Upper lobe of left lung (tissue), 6 donors: ENCODE measurements around the gene DPF1. TPM values are rescaled to one million over a fixed set of nuclear protein-coding genes. Genes with fewer than 3 reads are reported as not detected.
A peak's percentile ranks its signal among the peaks of the same experiment; 100 is the strongest.
"Not testable (repeated sequence)": the region's sequence is repeated elsewhere in the genome, so short reads cannot be mapped to it uniquely, and the experiment has no call there.

Experiments used
- ATAC-seq, 2 donors: fragments of 200-7000 bp; cut with Tn5 transposase; one replicate each; pipeline ENCODE4 v1.9.1; 2022; ENCODE audit warnings: mild to moderate bottlenecking in 2 of 2, moderate library complexity in 2 of 2; ENCODE audit not compliant: low FRiP score in 2 of 2
- DNase-seq, 2 donors: peaks; one replicate each; pipeline ENCODE4 v3.0.0-alpha.2; 2019 to 2020
- H3K27ac ChIP-seq, 4 donors: fragments of 200-600 bp; sonication (generic); one replicate each; pipeline ENCODE4 v1.5.1; 2016 to 2019
- H3K27me3 ChIP-seq, 4 donors: fragments of 200-600 bp; sonication (generic); one replicate each; pipeline ENCODE4 v1.5.1; 2017 to 2019
- H3K36me3 ChIP-seq, 4 donors: fragments of 200-600 bp; sonication (generic); one replicate each; pipeline ENCODE4 v1.5.1; 2016 to 2019
- H3K4me1 ChIP-seq, 4 donors: fragments of 200-600 bp; sonication (generic); one replicate each; pipeline ENCODE4 v1.5.1; 2018 to 2019
- H3K4me3 ChIP-seq, 4 donors: fragments of 200-600 bp; sonication (generic); one replicate each; pipeline ENCODE4 v1.5.1; 2017 to 2019; ENCODE audit warnings: mild to moderate bottlenecking in 2 of 4, moderate library complexity in 1 of 4
- H3K9me3 ChIP-seq, 4 donors: fragments of 200-600 bp; sonication (generic); one replicate each; pipeline ENCODE4 v1.5.1; 2018 to 2019
- EP300 ChIP-seq, 4 donors: sonication (generic); formaldehyde crosslinking; IDR thresholded peaks; one replicate each; pipeline ENCODE4 v1.5.1; 2017; ENCODE audit warnings: antibody characterized with exemption in 4 of 4, control low read depth in 2 of 4
- POLR2A ChIP-seq, 4 donors: fragments of 450-650 bp; IDR thresholded peaks; one replicate each; pipeline ENCODE4 v1.5.1; 2016 to 2017; ENCODE audit warnings: antibody characterized with exemption in 4 of 4, mild to moderate bottlenecking in 2 of 4
- POLR2AphosphoS5 ChIP-seq, 2 donors: sonication (generic); formaldehyde crosslinking; IDR thresholded peaks; one replicate each; pipeline ENCODE4 v1.5.1; 2017; ENCODE audit warnings: antibody characterized with exemption in 2 of 2
- WGBS, 2 donors: methylation state at CpG; one replicate each; pipeline ENCODE4 v1.1.5; 2017 to 2018; 5-methylcytosine and 5-hydroxymethylcytosine counted together
- total RNA-seq, 6 donors: library from RNA; depleted of rRNA in 4 of 6; stranded (reverse); fragments of >200 nt in 4 of 6; gene quantifications; one replicate each; pipeline versions ENCODE4 v1.1.0 to v1.2.1, GENCODE V29; 2016 to 2021
- TF ChIP-seq, protein P1 (sequence below), 6 experiments: fragments of 450-650 bp in 4 of 6; fragments of 200-600 bp in 2 of 6; sonication (generic) in 2 of 6; IDR thresholded peaks; one replicate each; pipeline ENCODE4 v1.5.1; 2016 to 2019; ENCODE audit warnings: antibody characterized with exemption in 6 of 6
- donor health status: DM: no; HTN: no; CAD: no; lungs with moderate emphysema.
- donor health status: DM: no; HTN: yes; CAD: no; lungs with severe emphysema.

DPF1 gene
- total RNA-seq, 6 donors from 2014 or later: 0.40 to 0.46 TPM; not detected in 4

DNA sequence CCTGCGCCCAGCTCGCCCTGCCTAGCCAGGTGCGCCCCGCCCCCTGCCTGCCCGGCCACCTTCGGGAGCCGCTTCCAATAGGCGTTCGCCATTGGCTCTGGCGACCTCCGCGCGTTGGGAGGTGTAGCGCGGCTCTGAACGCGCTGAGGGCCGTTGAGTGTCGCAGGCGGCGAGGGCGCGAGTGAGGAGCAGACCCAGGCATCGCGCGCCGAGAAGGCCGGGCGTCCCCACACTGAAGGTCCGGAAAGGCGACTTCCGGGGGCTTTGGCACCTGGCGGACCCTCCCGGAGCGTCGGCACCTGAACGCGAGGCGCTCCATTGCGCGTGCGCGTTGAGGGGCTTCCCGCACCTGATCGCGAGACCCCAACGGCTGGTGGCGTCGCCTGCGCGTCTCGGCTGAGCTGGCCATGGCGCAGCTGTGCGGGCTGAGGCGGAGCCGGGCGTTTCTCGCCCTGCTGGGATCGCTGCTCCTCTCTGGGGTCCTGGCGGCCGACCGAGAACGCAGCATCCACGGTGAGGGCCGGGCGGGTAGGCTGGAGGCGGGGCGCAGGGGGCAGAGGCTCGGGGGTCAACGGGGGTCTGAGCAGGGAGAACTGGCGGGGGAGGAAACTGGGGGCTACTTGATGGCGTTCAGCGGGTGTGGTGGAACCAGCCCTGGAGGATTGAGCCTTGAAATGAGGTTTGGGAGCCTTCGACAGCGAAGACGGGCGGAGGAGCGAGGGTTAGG lies 40.6 kb upstream of the DPF1 start, which contains the start of gene SPINT2:
Gene SPINT2 (plus strand): TSS at position 88 of the 727 bp plus-strand sequence. CDS start 320 bp downstream, at position 408.
- no peaks in the 10 kb centered on the region for H3K9me3 ChIP-seq
- H3K4me1 ChIP-seq: peaks cover 16 to 48% (median 28%) of the 10 kb centered on the region in 4 donors
- no peaks in the 10 kb centered on the region for H3K27me3 ChIP-seq
- TF ChIP-seq, protein P1, sequence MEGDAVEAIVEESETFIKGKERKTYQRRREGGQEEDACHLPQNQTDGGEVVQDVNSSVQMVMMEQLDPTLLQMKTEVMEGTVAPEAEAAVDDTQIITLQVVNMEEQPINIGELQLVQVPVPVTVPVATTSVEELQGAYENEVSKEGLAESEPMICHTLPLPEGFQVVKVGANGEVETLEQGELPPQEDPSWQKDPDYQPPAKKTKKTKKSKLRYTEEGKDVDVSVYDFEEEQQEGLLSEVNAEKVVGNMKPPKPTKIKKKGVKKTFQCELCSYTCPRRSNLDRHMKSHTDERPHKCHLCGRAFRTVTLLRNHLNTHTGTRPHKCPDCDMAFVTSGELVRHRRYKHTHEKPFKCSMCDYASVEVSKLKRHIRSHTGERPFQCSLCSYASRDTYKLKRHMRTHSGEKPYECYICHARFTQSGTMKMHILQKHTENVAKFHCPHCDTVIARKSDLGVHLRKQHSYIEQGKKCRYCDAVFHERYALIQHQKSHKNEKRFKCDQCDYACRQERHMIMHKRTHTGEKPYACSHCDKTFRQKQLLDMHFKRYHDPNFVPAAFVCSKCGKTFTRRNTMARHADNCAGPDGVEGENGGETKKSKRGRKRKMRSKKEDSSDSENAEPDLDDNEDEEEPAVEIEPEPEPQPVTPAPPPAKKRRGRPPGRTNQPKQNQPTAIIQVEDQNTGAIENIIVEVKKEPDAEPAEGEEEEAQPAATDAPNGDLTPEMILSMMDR (IDR thresholded peaks at IDR 0.05): peak in 3 of 6 experiments; percentile 2 to 21 (median 17)
- TF ChIP-seq EP300 (IDR thresholded peaks at IDR 0.05) (no peak), POLR2AphosphoS5 (IDR thresholded peaks at IDR 0.05) (peak; percentile 52 to 90), POLR2A (IDR thresholded peaks at IDR 0.05) (peak in 3 of 4 donors; percentile 82 to 95 (median 85))
- peak; percentile 3 to 50 for ATAC-seq
- H3K27ac ChIP-seq: peak within 1 kb of the TSS; percentile 91 to 97 (median 96)
- no peak for DNase-seq
- peak within 1 kb of the TSS; percentile 52 to 78 (median 72) for H3K4me3 ChIP-seq
- no peaks in the 10 kb centered on the region for H3K36me3 ChIP-seq
- 29 to 31% methylated on average over 17 to 18 of the region's 78 CpGs for WGBS, 2 donors

DNA sequence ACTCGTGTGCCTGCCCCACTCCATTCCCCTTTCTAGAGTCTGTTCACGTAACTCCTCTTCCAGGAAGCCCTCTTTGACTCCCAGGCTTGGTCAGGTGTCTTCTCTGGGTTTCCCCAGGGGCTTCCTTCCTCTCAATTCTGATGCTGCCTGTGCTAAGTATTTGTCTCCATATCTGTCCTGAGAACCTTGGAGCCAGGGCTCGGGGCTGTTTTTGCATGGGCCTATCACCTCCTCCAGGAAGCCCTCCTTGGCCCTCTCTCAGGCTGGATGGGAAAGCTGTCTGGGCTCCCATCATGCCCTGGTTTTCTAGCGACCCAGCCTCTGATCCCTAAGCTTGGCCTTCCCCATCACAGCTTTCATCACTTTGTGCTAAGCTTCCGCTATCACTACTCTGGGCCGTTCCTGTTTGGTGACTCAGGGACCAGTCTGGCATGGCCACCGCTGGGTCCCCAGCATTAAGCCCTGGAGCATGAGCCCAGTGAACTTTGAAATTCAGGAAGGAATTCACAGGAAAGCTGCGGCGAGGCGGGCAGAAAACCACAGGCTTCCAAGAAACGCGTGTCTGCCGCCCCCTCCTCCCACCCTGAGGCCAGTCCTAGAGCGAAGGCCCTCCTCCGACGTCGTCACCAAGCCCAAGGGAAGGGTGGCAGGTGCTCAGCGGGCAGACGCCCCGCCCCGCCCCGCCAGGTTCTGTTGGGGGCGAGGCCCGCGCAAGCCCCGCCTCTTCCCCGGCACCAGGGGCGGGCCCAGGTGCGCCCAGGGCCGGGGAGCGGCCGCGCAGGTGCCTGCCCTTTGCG lies 39.9 kb upstream of the DPF1 start:
- Histone ChIP-seq H3K4me1 (peaks cover 16 to 48% (median 28%) of the 10 kb centered on the region in 4 donors), H3K27ac (peak overlapping the region; percentile 91 to 97 (median 96)), H3K27me3 (no peaks in the 10 kb centered on the region), H3K4me3 (peak overlapping the region; percentile 52 to 78 (median 72)), H3K36me3 (no peaks in the 10 kb centered on the region), H3K9me3 (no peaks in the 10 kb centered on the region)
- WGBS, 2 donors: 19 to 20% methylated on average over 17 to 20 of the region's 34 CpGs
- TF ChIP-seq POLR2A (IDR thresholded peaks at IDR 0.05): no peak
- TF ChIP-seq EP300 (IDR thresholded peaks at IDR 0.05): no peak
- peak; percentile 4 to 62 for TF ChIP-seq POLR2AphosphoS5 (IDR thresholded peaks at IDR 0.05)
- TF ChIP-seq, protein P1 (IDR thresholded peaks at IDR 0.05): no peak
- peak; percentile 81 to 94 for ATAC-seq
- DNase-seq: peak; percentile 94 to 97

DNA sequence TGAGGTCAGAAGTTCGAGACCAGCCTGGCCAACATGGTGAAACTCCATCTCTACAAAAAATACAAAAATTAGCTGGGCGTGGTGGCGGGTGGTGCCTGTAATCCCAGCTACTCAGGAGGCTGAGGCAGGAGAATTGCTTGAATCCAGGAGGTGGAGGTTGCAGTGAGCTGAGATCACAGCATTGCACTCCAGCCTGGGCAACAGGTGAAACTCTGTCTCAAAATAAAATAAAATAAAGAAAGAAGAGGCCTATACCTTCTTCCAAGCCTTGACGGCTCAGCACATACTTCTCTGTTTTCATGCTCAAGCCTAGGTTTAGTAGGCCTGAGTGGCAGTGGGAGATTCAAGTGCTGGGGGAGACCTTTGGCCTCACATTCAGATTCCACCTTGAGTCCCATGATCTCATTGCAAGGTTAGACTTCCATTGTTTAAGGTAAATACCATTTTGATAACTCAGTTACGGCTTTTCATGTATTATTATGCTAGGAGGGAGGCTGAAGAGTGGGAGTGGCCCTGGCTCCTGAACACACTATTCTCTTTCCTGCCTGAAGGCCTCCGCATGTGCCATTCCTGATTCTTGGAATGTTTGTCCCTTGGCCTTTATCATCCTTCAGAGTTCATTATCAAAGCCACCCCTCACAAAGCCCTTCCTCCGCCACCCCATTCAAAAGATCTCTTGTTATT lies 38.7 kb upstream of the DPF1 start:
- DNase-seq (no peak), ATAC-seq (no peak)
- Histone ChIP-seq H3K27ac (no peak overlapping the region), H3K4me3 (no peak overlapping the region), H3K9me3 (no peaks in the 10 kb centered on the region), H3K27me3 (no peaks in the 10 kb centered on the region), H3K36me3 (no peaks in the 10 kb centered on the region), H3K4me1 (peaks cover 16 to 41% (median 24%) of the 10 kb centered on the region in 4 donors)
- 93 to 94% methylated on average over 7 of the region's 7 CpGs for WGBS, 2 donors
- TF ChIP-seq EP300 (IDR thresholded peaks at IDR 0.05) (no peak), POLR2A (IDR thresholded peaks at IDR 0.05) (no peak), POLR2AphosphoS5 (IDR thresholded peaks at IDR 0.05) (no peak)
- TF ChIP-seq, protein P1 (IDR thresholded peaks at IDR 0.05): no peak

DNA sequence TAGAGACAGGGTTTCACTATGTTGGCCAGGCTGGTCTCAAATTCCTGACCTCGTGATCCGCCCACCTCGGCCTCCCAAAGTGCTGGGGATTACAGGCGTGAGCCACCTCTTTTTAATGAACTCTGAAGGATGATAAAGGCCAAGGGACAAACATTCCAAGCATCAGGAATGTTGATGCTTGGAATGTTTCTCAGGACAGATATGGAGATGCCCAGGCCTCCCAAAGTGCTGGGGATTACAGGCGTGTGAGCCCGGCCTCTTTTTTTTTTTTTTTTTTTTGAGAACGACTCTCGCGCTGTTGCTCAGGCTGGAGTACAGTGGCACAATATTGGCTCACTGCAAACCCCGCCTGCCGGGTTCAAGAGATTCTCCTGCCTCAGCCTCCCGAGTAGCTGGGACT lies 37.9 kb upstream of the DPF1 start:
- H3K4me1 ChIP-seq: peaks cover 16 to 33% (median 20%) of the 10 kb centered on the region in 4 donors
- WGBS, 2 donors: 92 to 94% methylated on average over 12 of the region's 12 CpGs
- not testable (repeated sequence) for H3K4me3 ChIP-seq, H3K9me3 ChIP-seq, ATAC-seq, H3K27me3 ChIP-seq, DNase-seq, H3K36me3 ChIP-seq, H3K27ac ChIP-seq
